ENCODE measurements around the gene LCN2.

LCN2 gene

GRCh38 chr9:128115187-128116103 is 33.8 kb upstream of the LCN2 start:
- DNase-seq, result no peak

- no peak for DNase-seq
Measured at GRCh38 chr9:128116104-128117083, 32.9 kb upstream of the LCN2 start.

GRCh38 chr9:128117613-128118471 is 31.4 kb upstream of the LCN2 start:
- peak; percentile 77 for DNase-seq

- no peak for DNase-seq
Measured at GRCh38 chr9:128118472-128118857, 30.8 kb upstream of the LCN2 start.

- DNase-seq, result no peak
Measured at GRCh38 chr9:128118971-128119665, 30.1 kb upstream of the LCN2 start.

GRCh38 chr9:128120061-128120740 is 29.1 kb upstream of the LCN2 start:
- DNase-seq, result no peak

GRCh38 chr9:128120741-128121465 is 28.4 kb upstream of the LCN2 start:
- no peak for DNase-seq

- no peak for DNase-seq
Measured at GRCh38 chr9:128121466-128121810, 27.8 kb upstream of the LCN2 start.

GRCh38 chr9:128121924-128122808 is 27.1 kb upstream of the LCN2 start:
- DNase-seq, result no peak

- no peak for DNase-seq
Measured at GRCh38 chr9:128122809-128123175, 26.5 kb upstream of the LCN2 start.

GRCh38 chr9:128123451-128124080 is 25.7 kb upstream of the LCN2 start:
- no peak for DNase-seq

- no peak for DNase-seq
Measured at GRCh38 chr9:128124451-128124850, 24.8 kb upstream of the LCN2 start.

GRCh38 chr9:128124873-128125579 is 24.2 kb upstream of the LCN2 start:
- DNase-seq, result peak; percentile 3

- DNase-seq, result no peak
Measured at GRCh38 chr9:128125580-128126354, 23.5 kb upstream of the LCN2 start.

- DNase-seq, result peak; percentile 53
Measured at GRCh38 chr9:128127568-128127989, 21.7 kb upstream of the LCN2 start, which contains the start of gene PTGES2. Gene PTGES2, minus strand, starts transcription at chr9:128127729. Its CDS starts 12 bp downstream, at chr9:128127717.

- DNase-seq, result peak; percentile 84
Measured at GRCh38 chr9:128127990-128128835, 21.0 kb upstream of the LCN2 start.

All from NCI-H748 treated with DMSO at 0.1 percent for 48 hours (cell line).